Measurements from ENCODE around the gene SIX1.

DNA sequence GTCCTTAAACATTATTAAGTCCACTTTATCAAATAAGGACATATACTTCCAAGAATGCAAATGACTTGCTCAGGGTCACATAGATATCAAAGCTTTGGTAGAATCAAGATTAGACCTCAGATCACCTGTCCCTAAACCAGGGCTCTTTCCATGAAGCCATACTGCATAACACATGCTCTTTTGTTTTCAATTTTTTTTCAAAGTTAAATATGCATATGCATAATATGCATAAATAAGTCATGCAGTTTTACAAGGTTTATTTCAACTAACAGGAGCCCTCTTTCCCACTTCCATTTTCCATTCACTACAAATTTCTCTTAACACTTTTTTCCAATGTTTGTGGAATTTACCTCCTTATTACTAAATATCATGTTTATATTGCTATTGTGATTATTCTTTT lies 53.1 kb downstream of the SIX1 start:
- TF ChIP-seq, protein P1, sequence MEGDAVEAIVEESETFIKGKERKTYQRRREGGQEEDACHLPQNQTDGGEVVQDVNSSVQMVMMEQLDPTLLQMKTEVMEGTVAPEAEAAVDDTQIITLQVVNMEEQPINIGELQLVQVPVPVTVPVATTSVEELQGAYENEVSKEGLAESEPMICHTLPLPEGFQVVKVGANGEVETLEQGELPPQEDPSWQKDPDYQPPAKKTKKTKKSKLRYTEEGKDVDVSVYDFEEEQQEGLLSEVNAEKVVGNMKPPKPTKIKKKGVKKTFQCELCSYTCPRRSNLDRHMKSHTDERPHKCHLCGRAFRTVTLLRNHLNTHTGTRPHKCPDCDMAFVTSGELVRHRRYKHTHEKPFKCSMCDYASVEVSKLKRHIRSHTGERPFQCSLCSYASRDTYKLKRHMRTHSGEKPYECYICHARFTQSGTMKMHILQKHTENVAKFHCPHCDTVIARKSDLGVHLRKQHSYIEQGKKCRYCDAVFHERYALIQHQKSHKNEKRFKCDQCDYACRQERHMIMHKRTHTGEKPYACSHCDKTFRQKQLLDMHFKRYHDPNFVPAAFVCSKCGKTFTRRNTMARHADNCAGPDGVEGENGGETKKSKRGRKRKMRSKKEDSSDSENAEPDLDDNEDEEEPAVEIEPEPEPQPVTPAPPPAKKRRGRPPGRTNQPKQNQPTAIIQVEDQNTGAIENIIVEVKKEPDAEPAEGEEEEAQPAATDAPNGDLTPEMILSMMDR (IDR thresholded peaks at IDR 0.05 in 4 of 5, conservative IDR thresholded peaks at IDR 0.05 in 1 of 5) = no peak
- TF ChIP-seq POLR2A (IDR thresholded peaks at IDR 0.05) = no peak

Measured in gastrocnemius medialis (tissue), 4 donors.